Stimulated activated CD8-positive, alpha-beta memory T cell treated with anti-CD3 and anti-CD28 coated beads, Interleukin-4, amount 100 ng/mL, for 4 hours (primary cell): ENCODE data around the gene MYADM.
"Not testable (repeated sequence)": the region's sequence is repeated elsewhere in the genome, so short reads cannot be mapped to it uniquely, and the experiment has no call there.

Source experiments
- DNase-seq, 2 donors: peaks; one replicate each; pipeline ENCODE4 v3.0.0-alpha.2; 2020; ENCODE audit warnings: low read depth in 2 of 2, low spot score in 1 of 2

The MYADM gene

GRCh38 chr19:53868091-53868891, 608 bp downstream of the MYADM start:
- no peak for DNase-seq

- peak; percentile 54 to 83 for DNase-seq
These were observed 1.5 kb downstream of the MYADM start for GRCh38 chr19:53868892-53869804.

GRCh38 chr19:53869805-53870484, 2.3 kb downstream of the MYADM start:
- not testable (repeated sequence) for DNase-seq

- DNase-seq, result no peak
These were observed 2.8 kb downstream of the MYADM start for GRCh38 chr19:53870485-53870844.

GRCh38 chr19:53871454-53871853, 3.8 kb downstream of the MYADM start:
- DNase-seq, result no peak

- DNase-seq, result no peak
These were observed 5.1 kb downstream of the MYADM start for GRCh38 chr19:53872762-53873161.

- DNase-seq, result no peak
These were observed 6.3 kb downstream of the MYADM start for GRCh38 chr19:53873773-53874605.

GRCh38 chr19:53874606-53874990, 6.9 kb downstream of the MYADM start:
- DNase-seq, result no peak

- DNase-seq, result no peak
These were observed 8.1 kb downstream of the MYADM start for GRCh38 chr19:53875602-53876325.

- no peak for DNase-seq
These were observed 9.1 kb downstream of the MYADM start for GRCh38 chr19:53876651-53877224.

- no peak for DNase-seq
These were observed 9.7 kb downstream of the MYADM start for GRCh38 chr19:53877361-53877766.

GRCh38 chr19:53878776-53879139, 11.1 kb downstream of the MYADM start:
- no peak for DNase-seq

GRCh38 chr19:53879140-53880081, 11.7 kb downstream of the MYADM start:
- peak in 1 of 2 donors; percentile 68 for DNase-seq

- no peak for DNase-seq
These were observed 13.2 kb downstream of the MYADM start for GRCh38 chr19:53880711-53881481.

GRCh38 chr19:53881482-53882390, 14.1 kb downstream of the MYADM start, which contains the start of gene PRKCG:
Gene PRKCG, plus strand, starts transcription at chr19:53882197. Its CDS starts 298 bp downstream, at chr19:53882495.
- peak in 1 of 2 donors; percentile 38 for DNase-seq

- no peak for DNase-seq
These were observed 14.8 kb downstream of the MYADM start for GRCh38 chr19:53882391-53883050.
